Epithelial cell of esophagus (primary cell): Measurements from ENCODE around the gene SLC35F3.

ENCODE experiments used
- DNase-seq: peaks from one replicate; pipeline ENCODE4 v3.0.0; 2010; ENCODE audit warnings: low read depth
- H3K4me3 ChIP-seq: 2 replicates; pipeline ENCODE4 v1.5.1; 2011; ENCODE audit warnings: mild to moderate bottlenecking, low read length, control low read depth
- CTCF ChIP-seq: IDR thresholded peaks from 2 replicates; pipeline ENCODE4 v1.5.1; 2011; ENCODE audit warnings: low read depth, mild to moderate bottlenecking, low read length, control low read depth, inconsistent platforms; ENCODE audit not compliant: insufficient read depth; ENCODE audit errors: missing control alignments

The SLC35F3 gene

GRCh38 chr1:233945573-233945972 lies 41.1 kb downstream of the SLC35F3 start:
- peak; percentile 65 for DNase-seq
- H3K4me3 ChIP-seq = no peak overlapping the region
- no peak for TF ChIP-seq CTCF

GRCh38 chr1:233945979-233946378 lies 41.5 kb downstream of the SLC35F3 start:
- TF ChIP-seq CTCF = no peak
- no peak overlapping the region for H3K4me3 ChIP-seq
- DNase-seq = no peak

GRCh38 chr1:233946724-233947123 lies 42.2 kb downstream of the SLC35F3 start:
- DNase-seq = no peak
- no peak for TF ChIP-seq CTCF
- H3K4me3 ChIP-seq = no peak overlapping the region

GRCh38 chr1:233951804-233952203 lies 47.3 kb downstream of the SLC35F3 start:
- no peak for TF ChIP-seq CTCF

GRCh38 chr1:233957691-233958090 lies 53.2 kb downstream of the SLC35F3 start:
- H3K4me3 ChIP-seq = no peak overlapping the region
- no peak for TF ChIP-seq CTCF
- DNase-seq = no peak

More at GRCh38 chr1:233951804-233952203, 47.3 kb downstream of the SLC35F3 start:
- DNase-seq = no peak
- H3K4me3 ChIP-seq = no peak overlapping the region

GRCh38 chr1:233959102-233959501 lies 54.6 kb downstream of the SLC35F3 start:
- no peak for TF ChIP-seq CTCF

GRCh38 chr1:233959971-233960370 lies 55.5 kb downstream of the SLC35F3 start:
- no peak for TF ChIP-seq CTCF
- no peak overlapping the region for H3K4me3 ChIP-seq
- DNase-seq = no peak

More at GRCh38 chr1:233959102-233959501, 54.6 kb downstream of the SLC35F3 start:
- H3K4me3 ChIP-seq = no peak overlapping the region
- no peak for DNase-seq
